Astrocyte (in vitro differentiated cells and primary cell): Measurements from ENCODE around the gene STK4. TPM values are rescaled to one million over a fixed set of nuclear protein-coding genes. Genes with fewer than 3 reads are reported as not detected.

Experiments used
- DNase-seq: peaks from one replicate; pipeline ENCODE4 v3.0.0-alpha.2; 2010; ENCODE audit warnings: low read depth
- FAIRE-seq: peaks from 2 replicates; lab custom pipeline; 2011; peaks lifted over from hg19 to GRCh38; lab: Jason Lieb, UNC
- H2AFZ ChIP-seq: 2 replicates; pipeline ENCODE4 v1.6.0; 2012; ENCODE audit warnings: low read depth, low read length, inconsistent platforms
- H3K27ac ChIP-seq: 2 replicates; pipeline ENCODE4 v1.5.1; 2011; ENCODE audit warnings: low read depth, low read length, inconsistent platforms
- H3K27me3 ChIP-seq: 2 replicates; pipeline ENCODE4 v1.6.0; 2011; ENCODE audit warnings: low read length, inconsistent platforms; ENCODE audit not compliant: insufficient read depth
- H3K36me3 ChIP-seq: 2 replicates; pipeline ENCODE4 v1.5.1; 2011; ENCODE audit warnings: low read length, inconsistent platforms; ENCODE audit not compliant: insufficient read depth
- H3K4me1 ChIP-seq: 2 replicates; pipeline ENCODE4 v1.5.1; 2011; ENCODE audit warnings: low read length, inconsistent platforms; ENCODE audit not compliant: insufficient read depth
- H3K4me2 ChIP-seq: 2 replicates; pipeline ENCODE4 v1.6.0; 2012; ENCODE audit warnings: low read length, inconsistent platforms
- H3K4me3 ChIP-seq: 2 replicates; pipeline ENCODE4 v1.5.1; 2011; ENCODE audit warnings: low read depth, mild to moderate bottlenecking, low read length, inconsistent platforms; ENCODE audit not compliant: insufficient read depth
- H3K79me2 ChIP-seq: 2 replicates; pipeline ENCODE4 v1.6.0; 2012; ENCODE audit warnings: mild to moderate bottlenecking, low read length, inconsistent platforms; ENCODE audit not compliant: insufficient read depth
- H3K9ac ChIP-seq: 2 replicates; pipeline ENCODE4 v1.6.0; 2012; ENCODE audit warnings: mild to moderate bottlenecking, low read length, inconsistent platforms
- H3K9me3 ChIP-seq: 2 replicates; pipeline ENCODE4 v1.5.1; 2012; ENCODE audit warnings: low read depth, mild to moderate bottlenecking, low read length, inconsistent platforms; ENCODE audit not compliant: insufficient read depth
- H4K20me1 ChIP-seq: 2 replicates; pipeline ENCODE4 v1.6.0; 2012; ENCODE audit warnings: low read length, inconsistent platforms; ENCODE audit not compliant: insufficient read depth
- H3K27ac Mint-ChIP-seq: one replicate; pipeline ENCODE4 v1.8.0; 2021; ENCODE audit warnings: mild to moderate bottlenecking, mixed read lengths; ENCODE audit not compliant: unreplicated experiment
- H3K27me3 Mint-ChIP-seq: one replicate; pipeline ENCODE4 v1.8.0; 2021; ENCODE audit warnings: low read depth, mixed read lengths; ENCODE audit not compliant: unreplicated experiment
- H3K36me3 Mint-ChIP-seq: one replicate; pipeline ENCODE4 v1.8.0; 2021; ENCODE audit warnings: low read depth, mixed read lengths; ENCODE audit not compliant: unreplicated experiment
- H3K4me1 Mint-ChIP-seq: one replicate; pipeline ENCODE4 v1.8.0; 2021; ENCODE audit warnings: low read depth, mixed read lengths; ENCODE audit not compliant: unreplicated experiment
- H3K4me3 Mint-ChIP-seq: one replicate; pipeline ENCODE4 v1.8.0; 2021; ENCODE audit warnings: mild to moderate bottlenecking, moderate library complexity, mixed read lengths; ENCODE audit not compliant: unreplicated experiment
- H3K9me3 Mint-ChIP-seq: one replicate; pipeline ENCODE4 v1.8.0; 2021; ENCODE audit warnings: mild to moderate bottlenecking, mixed read lengths; ENCODE audit not compliant: unreplicated experiment
- CTCF ChIP-seq: IDR thresholded peaks from 2 replicates; pipeline ENCODE4 v1.5.1; 2011; ENCODE audit warnings: low read depth, mild to moderate bottlenecking, inconsistent platforms, low read length, moderate library complexity; ENCODE audit not compliant: insufficient read depth
- EZH2 ChIP-seq: IDR thresholded peaks from 2 replicates; pipeline ENCODE4 v1.6.1; 2012; ENCODE audit warnings: mild to moderate bottlenecking, low read length, inconsistent platforms; ENCODE audit not compliant: insufficient read depth
- total RNA-seq: library from RNA; stranded (reverse); gene quantifications from 2 replicates; pipeline ENCODE4 v1.2.1, GENCODE V29; 2021

STK4 gene
- total RNA-seq, 1 donor from 2014 or later, result 41.4 TPM

- peak overlapping the region; percentile 65 for H2AFZ ChIP-seq
- H3K27me3 ChIP-seq, result no peaks in the 10 kb centered on the region
- FAIRE-seq (no peak), DNase-seq (peak; percentile 49)
- Mint-ChIP-seq H3K4me1 (peaks cover 26% of the 10 kb centered on the region), H3K27ac (peak overlapping the region; percentile 53), H3K4me3 (no peak overlapping the region), H3K9me3 (no peaks in the 10 kb centered on the region), H3K27me3 (no peaks in the 10 kb centered on the region), H3K36me3 (peaks cover 6% of the 10 kb centered on the region)
- peak overlapping the region; percentile 63 for H3K4me2 ChIP-seq
- no peak for TF ChIP-seq EZH2
- H3K4me1 ChIP-seq, result peaks cover 39% of the 10 kb centered on the region
- H3K27ac ChIP-seq, result peak overlapping the region; percentile 40
- H3K9me3 ChIP-seq, result no peaks in the 10 kb centered on the region
- peaks cover 36% of the 10 kb centered on the region for H3K79me2 ChIP-seq
- peaks cover 30% of the 10 kb centered on the region for H4K20me1 ChIP-seq
- H3K9ac ChIP-seq, result no peak overlapping the region
- no peak overlapping the region for H3K4me3 ChIP-seq
- H3K36me3 ChIP-seq, result no peaks in the 10 kb centered on the region
Measured at GRCh38 chr20:44961870-44962267, 4.4 kb upstream of the STK4 start.

GRCh38 chr20:44962483-44962882 lies 3.8 kb upstream of the STK4 start:
- no peaks in the 10 kb centered on the region for H3K9me3 Mint-ChIP-seq
- no peak overlapping the region for H3K9ac ChIP-seq
- H3K4me1 ChIP-seq, result peaks cover 45% of the 10 kb centered on the region
- H3K9me3 ChIP-seq, result no peaks in the 10 kb centered on the region
- peaks cover 36% of the 10 kb centered on the region for H3K79me2 ChIP-seq
- no peaks in the 10 kb centered on the region for H3K27me3 Mint-ChIP-seq
- H3K27ac ChIP-seq, result no peak overlapping the region
- peak overlapping the region; percentile 69 for H3K4me3 Mint-ChIP-seq
- no peaks in the 10 kb centered on the region for H3K27me3 ChIP-seq
- H3K4me1 Mint-ChIP-seq, result peaks cover 28% of the 10 kb centered on the region
- FAIRE-seq, result no peak
- no peak overlapping the region for H2AFZ ChIP-seq
- H3K36me3 Mint-ChIP-seq, result peaks cover 5% of the 10 kb centered on the region
- H3K4me3 ChIP-seq, result no peak overlapping the region
- H4K20me1 ChIP-seq, result peaks cover 30% of the 10 kb centered on the region
- no peak overlapping the region for H3K27ac Mint-ChIP-seq
- DNase-seq, result no peak
- TF ChIP-seq CTCF, result no peak
- TF ChIP-seq EZH2, result no peak
- H3K36me3 ChIP-seq, result no peaks in the 10 kb centered on the region
- H3K4me2 ChIP-seq, result no peak overlapping the region

- Mint-ChIP-seq H3K27ac (peak overlapping the region; percentile 51), H3K4me3 (no peak overlapping the region), H3K9me3 (no peaks in the 10 kb centered on the region), H3K27me3 (no peaks in the 10 kb centered on the region), H3K4me1 (peaks cover 32% of the 10 kb centered on the region), H3K36me3 (no peaks in the 10 kb centered on the region)
- H3K36me3 ChIP-seq, result no peaks in the 10 kb centered on the region
- peaks cover 29% of the 10 kb centered on the region for H4K20me1 ChIP-seq
- no peak overlapping the region for H3K9ac ChIP-seq
- FAIRE-seq (no peak), DNase-seq (no peak)
- H3K27me3 ChIP-seq, result no peaks in the 10 kb centered on the region
- no peak overlapping the region for H3K4me2 ChIP-seq
- H3K4me3 ChIP-seq, result no peak overlapping the region
- no peak overlapping the region for H2AFZ ChIP-seq
- peaks cover 42% of the 10 kb centered on the region for H3K4me1 ChIP-seq
- no peaks in the 10 kb centered on the region for H3K9me3 ChIP-seq
- TF ChIP-seq EZH2 (no peak), CTCF (no peak)
- peaks cover 36% of the 10 kb centered on the region for H3K79me2 ChIP-seq
- no peak overlapping the region for H3K27ac ChIP-seq
Measured at GRCh38 chr20:44963325-44964215, 2.7 kb upstream of the STK4 start.
